Activated CD8-positive, alpha-beta memory T cell treated with anti-CD3 and anti-CD28 coated beads for 4 hours (primary cell): ENCODE results near the gene CARD9.

Source experiments
- DNase-seq, 2 donors: peaks; one replicate each; pipeline ENCODE4 v3.0.0-alpha.2; 2020; ENCODE audit warnings: low read depth in 2 of 2

The CARD9 gene

GRCh38 chr9:136401173-136401922, 27.9 kb upstream of the CARD9 start:
- no peak for DNase-seq

GRCh38 chr9:136400038-136400834, 26.8 kb upstream of the CARD9 start, which contains the start of gene SNAPC4:
Gene SNAPC4, minus strand, starts transcription at chr9:136400170. Its CDS starts 1,742 bp downstream, at chr9:136398428.
- peak; percentile 66 to 72 for DNase-seq

- no peak for DNase-seq
Observed at GRCh38 chr9:136399176-136400037, 25.9 kb upstream of the CARD9 start.

- no peak for DNase-seq
Observed at GRCh38 chr9:136398286-136398685, 24.8 kb upstream of the CARD9 start.

- DNase-seq: no peak
Observed at GRCh38 chr9:136397643-136398042, 24.2 kb upstream of the CARD9 start.

GRCh38 chr9:136396219-136396515, 22.7 kb upstream of the CARD9 start:
- no peak for DNase-seq

GRCh38 chr9:136395345-136396218, 22.1 kb upstream of the CARD9 start:
- no peak for DNase-seq

GRCh38 chr9:136395020-136395340, 21.5 kb upstream of the CARD9 start:
- DNase-seq: no peak

GRCh38 chr9:136394312-136395019, 21.0 kb upstream of the CARD9 start:
- no peak for DNase-seq

- DNase-seq: no peak
Observed at GRCh38 chr9:136393531-136393930, 20.1 kb upstream of the CARD9 start.

- DNase-seq: no peak
Observed at GRCh38 chr9:136392538-136393449, 19.3 kb upstream of the CARD9 start.

- no peak for DNase-seq
Observed at GRCh38 chr9:136391737-136392537, 18.5 kb upstream of the CARD9 start.

GRCh38 chr9:136389396-136389795, 15.9 kb upstream of the CARD9 start:
- DNase-seq: no peak

- DNase-seq: no peak
Observed at GRCh38 chr9:136387217-136387616, 13.7 kb upstream of the CARD9 start.

- no peak for DNase-seq
Observed at GRCh38 chr9:136386018-136386417, 12.5 kb upstream of the CARD9 start.

GRCh38 chr9:136385015-136385414, 11.5 kb upstream of the CARD9 start:
- DNase-seq: no peak

- DNase-seq: no peak
Observed at GRCh38 chr9:136383436-136383835, 10.0 kb upstream of the CARD9 start.

GRCh38 chr9:136381966-136382513, 8.6 kb upstream of the CARD9 start:
- DNase-seq: no peak

GRCh38 chr9:136381311-136381710, 7.8 kb upstream of the CARD9 start:
- no peak for DNase-seq
